ENCODE results near the gene KRT39.

DNA sequence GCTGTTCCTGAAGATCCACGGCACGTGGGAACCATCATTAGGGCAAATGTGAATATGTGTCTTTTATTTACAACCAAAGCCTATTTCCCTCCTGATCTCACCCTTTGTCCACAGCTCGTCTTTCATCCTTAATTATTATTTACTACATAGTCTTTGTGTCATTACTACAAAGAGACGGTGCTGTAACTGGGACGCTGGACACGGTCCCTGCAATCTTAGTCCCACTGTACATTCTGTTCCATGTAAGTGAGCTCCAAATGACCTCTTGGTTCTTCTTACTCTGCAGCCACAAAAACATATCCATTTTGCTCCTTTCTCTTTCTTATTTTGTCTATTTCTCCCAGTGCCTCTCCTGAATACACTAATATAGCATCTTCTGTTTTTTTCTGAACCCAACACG, 16.6 kb downstream of the KRT39 start:
- TF ChIP-seq TAF1 (CRISPR knock-in tag; IDR thresholded peaks at IDR 0.05) (no peak), FOXM1 (CRISPR knock-in tag; IDR thresholded peaks at IDR 0.05) (no peak), KLF16 (CRISPR knock-in tag; IDR thresholded peaks at IDR 0.05) (no peak), ELF4 (CRISPR knock-in tag; IDR thresholded peaks at IDR 0.05; ENCODE audit: borderline replicate concordance) (no peak), GABPA (IDR thresholded peaks at IDR 0.05; ENCODE audit: low read depth, low read length) (no peak), GABPA (CRISPR knock-in tag; IDR thresholded peaks at IDR 0.05; ENCODE audit: low read depth) (no peak), SP5 (CRISPR knock-in tag; IDR thresholded peaks at IDR 0.05; ENCODE audit: borderline replicate concordance, low read depth) (no peak), ZNF143 (CRISPR knock-in tag; IDR thresholded peaks at IDR 0.05) (no peak), POLR2AphosphoS5 (IDR thresholded peaks at IDR 0.05; ENCODE audit: low read depth, low read length) (no peak), MYC (CRISPR knock-in tag; IDR thresholded peaks at IDR 0.05; ENCODE audit: borderline replicate concordance) (no peak), IRF2 (CRISPR knock-in tag; IDR thresholded peaks at IDR 0.05) (no peak), NFIC (IDR thresholded peaks at IDR 0.05; ENCODE audit: low read length) (no peak)
- TF ChIP-seq, protein P1, sequence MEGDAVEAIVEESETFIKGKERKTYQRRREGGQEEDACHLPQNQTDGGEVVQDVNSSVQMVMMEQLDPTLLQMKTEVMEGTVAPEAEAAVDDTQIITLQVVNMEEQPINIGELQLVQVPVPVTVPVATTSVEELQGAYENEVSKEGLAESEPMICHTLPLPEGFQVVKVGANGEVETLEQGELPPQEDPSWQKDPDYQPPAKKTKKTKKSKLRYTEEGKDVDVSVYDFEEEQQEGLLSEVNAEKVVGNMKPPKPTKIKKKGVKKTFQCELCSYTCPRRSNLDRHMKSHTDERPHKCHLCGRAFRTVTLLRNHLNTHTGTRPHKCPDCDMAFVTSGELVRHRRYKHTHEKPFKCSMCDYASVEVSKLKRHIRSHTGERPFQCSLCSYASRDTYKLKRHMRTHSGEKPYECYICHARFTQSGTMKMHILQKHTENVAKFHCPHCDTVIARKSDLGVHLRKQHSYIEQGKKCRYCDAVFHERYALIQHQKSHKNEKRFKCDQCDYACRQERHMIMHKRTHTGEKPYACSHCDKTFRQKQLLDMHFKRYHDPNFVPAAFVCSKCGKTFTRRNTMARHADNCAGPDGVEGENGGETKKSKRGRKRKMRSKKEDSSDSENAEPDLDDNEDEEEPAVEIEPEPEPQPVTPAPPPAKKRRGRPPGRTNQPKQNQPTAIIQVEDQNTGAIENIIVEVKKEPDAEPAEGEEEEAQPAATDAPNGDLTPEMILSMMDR (CRISPR knock-in tag; IDR thresholded peaks at IDR 0.05): no peak
- TF ChIP-seq, protein P2, sequence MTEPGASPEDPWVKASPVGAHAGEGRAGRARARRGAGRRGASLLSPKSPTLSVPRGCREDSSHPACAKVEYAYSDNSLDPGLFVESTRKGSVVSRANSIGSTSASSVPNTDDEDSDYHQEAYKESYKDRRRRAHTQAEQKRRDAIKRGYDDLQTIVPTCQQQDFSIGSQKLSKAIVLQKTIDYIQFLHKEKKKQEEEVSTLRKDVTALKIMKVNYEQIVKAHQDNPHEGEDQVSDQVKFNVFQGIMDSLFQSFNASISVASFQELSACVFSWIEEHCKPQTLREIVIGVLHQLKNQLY (CRISPR knock-in tag; IDR thresholded peaks at IDR 0.05): no peak
- TF ChIP-seq, protein P3, sequence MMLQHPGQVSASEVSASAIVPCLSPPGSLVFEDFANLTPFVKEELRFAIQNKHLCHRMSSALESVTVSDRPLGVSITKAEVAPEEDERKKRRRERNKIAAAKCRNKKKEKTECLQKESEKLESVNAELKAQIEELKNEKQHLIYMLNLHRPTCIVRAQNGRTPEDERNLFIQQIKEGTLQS (CRISPR knock-in tag; IDR thresholded peaks at IDR 0.05): no peak

Measured in HepG2 (cell line).